Measurements from ENCODE around the gene CFAP57.

CFAP57 gene

GRCh38 chr1:43285269-43285990 lies 113.3 kb downstream of the CFAP57 start, which contains the start of gene C1orf210:
TSS of gene C1orf210 (minus strand) at chr1:43285581. CDS start at chr1:43283270, 2,311 bp downstream.
- H3K27me3 ChIP-seq (ENCODE audit: insufficient read depth, low read length) = peaks cover 2% of the 10 kb centered on the region
- no peak within 1 kb of the TSS for H2AFZ ChIP-seq (ENCODE audit: low read depth, low read length)
- no peaks in the 10 kb centered on the region for H3K36me3 ChIP-seq (ENCODE audit: insufficient read depth, low read length)
- no peaks in the 10 kb centered on the region for H3K9me3 ChIP-seq (ENCODE audit: low read length)
- H3K4me1 ChIP-seq (ENCODE audit: insufficient read depth, low read length) = no peaks in the 10 kb centered on the region
- no peak within 1 kb of the TSS for H3K4me3 ChIP-seq (ENCODE audit: low read length)

DNA sequence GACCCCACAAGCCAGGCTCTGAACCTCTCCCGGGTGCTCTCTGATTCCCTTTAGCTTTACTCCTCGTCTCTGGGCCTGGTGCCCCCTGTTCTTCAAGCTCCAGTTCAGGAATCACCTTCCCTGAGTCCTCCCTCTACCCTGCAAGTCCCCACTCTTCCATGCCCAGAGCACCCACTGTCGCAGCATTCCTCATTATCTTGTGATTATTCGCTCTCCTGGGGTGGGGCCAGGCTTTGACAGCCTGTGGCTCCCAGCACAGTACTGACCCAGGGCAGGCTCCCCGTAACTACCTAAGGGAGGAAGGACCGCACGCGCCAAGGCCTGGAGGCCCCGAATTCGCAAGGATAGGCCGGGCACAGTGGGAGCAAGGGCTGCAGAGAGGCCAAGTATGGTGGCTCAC lies 114.0 kb downstream of the CFAP57 start:
- Histone ChIP-seq H3K36me3 (ENCODE audit: insufficient read depth, low read length) (no peaks in the 10 kb centered on the region), H3K9me3 (ENCODE audit: low read length) (no peaks in the 10 kb centered on the region), H3K27me3 (ENCODE audit: insufficient read depth, low read length) (peaks cover 2% of the 10 kb centered on the region), H3K4me1 (ENCODE audit: insufficient read depth, low read length) (no peaks in the 10 kb centered on the region), H2AFZ (ENCODE audit: low read depth, low read length) (no peak overlapping the region), H3K4me3 (ENCODE audit: low read length) (no peak overlapping the region)

GRCh38 chr1:43286533-43286932 lies 114.4 kb downstream of the CFAP57 start:
- no peak overlapping the region for H2AFZ ChIP-seq (ENCODE audit: low read depth, low read length)
- H3K9me3 ChIP-seq (ENCODE audit: low read length) = no peaks in the 10 kb centered on the region
- H3K4me3 ChIP-seq (ENCODE audit: low read length) = no peak overlapping the region
- no peaks in the 10 kb centered on the region for H3K36me3 ChIP-seq (ENCODE audit: insufficient read depth, low read length)
- H3K4me1 ChIP-seq (ENCODE audit: insufficient read depth, low read length) = no peaks in the 10 kb centered on the region
- peaks cover 2% of the 10 kb centered on the region for H3K27me3 ChIP-seq (ENCODE audit: insufficient read depth, low read length)

GRCh38 chr1:43288058-43288784 lies 116.1 kb downstream of the CFAP57 start:
- H3K27me3 ChIP-seq (ENCODE audit: insufficient read depth, low read length) = peaks cover 2% of the 10 kb centered on the region
- H3K9me3 ChIP-seq (ENCODE audit: low read length) = no peaks in the 10 kb centered on the region
- H2AFZ ChIP-seq (ENCODE audit: low read depth, low read length) = no peak overlapping the region
- no peak overlapping the region for H3K4me3 ChIP-seq (ENCODE audit: low read length)
- H3K36me3 ChIP-seq (ENCODE audit: insufficient read depth, low read length) = no peaks in the 10 kb centered on the region
- H3K4me1 ChIP-seq (ENCODE audit: insufficient read depth, low read length) = no peaks in the 10 kb centered on the region

DNA sequence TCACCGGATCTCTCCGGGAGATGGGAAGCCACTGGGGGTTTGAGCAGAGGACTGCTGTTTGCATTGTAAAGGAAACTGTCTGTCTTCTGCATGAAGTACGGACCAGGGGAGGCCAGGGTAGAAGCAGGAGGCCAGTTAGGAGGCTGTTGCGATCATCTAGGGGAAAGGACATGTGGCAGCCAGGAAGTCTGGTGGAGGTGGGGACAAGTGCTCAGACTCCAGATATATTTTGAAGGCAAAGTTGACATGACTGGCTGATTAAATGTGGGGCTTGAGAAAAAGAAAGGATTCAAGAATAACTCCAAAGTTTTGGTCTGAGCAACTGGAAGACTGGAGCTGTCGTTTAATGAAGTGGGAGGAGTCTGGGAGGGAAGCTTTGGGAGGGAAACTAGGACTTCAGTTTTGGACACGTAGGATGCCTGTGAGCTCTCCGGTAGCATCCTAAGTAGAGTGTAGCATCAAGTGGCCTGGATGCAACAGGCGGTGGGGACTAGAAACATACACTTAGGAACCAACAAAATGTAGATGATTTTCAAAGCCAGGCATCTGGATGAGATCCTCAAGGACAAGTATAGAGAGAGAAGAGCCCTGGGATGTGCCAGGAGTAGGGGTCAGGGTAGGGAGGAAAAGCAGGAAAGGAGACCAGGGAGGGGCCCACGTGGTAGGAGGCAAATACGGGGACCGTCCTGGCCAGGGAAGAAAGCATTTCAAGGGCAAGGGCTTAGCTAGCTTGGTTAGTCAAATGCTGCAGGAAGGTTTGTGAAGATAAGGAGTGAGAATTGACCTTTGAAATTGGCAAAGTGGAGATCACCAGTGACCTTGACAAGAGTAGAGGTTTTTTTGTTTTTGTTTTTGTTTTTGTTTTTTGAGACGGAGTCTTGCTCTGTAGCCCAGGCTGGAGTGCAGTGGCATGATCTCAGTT lies 116.9 kb downstream of the CFAP57 start:
- Histone ChIP-seq H3K4me3 (ENCODE audit: low read length) (no peak overlapping the region), H3K27me3 (ENCODE audit: insufficient read depth, low read length) (peaks cover 1% of the 10 kb centered on the region), H3K4me1 (ENCODE audit: insufficient read depth, low read length) (no peaks in the 10 kb centered on the region), H3K9me3 (ENCODE audit: low read length) (no peaks in the 10 kb centered on the region), H3K36me3 (ENCODE audit: insufficient read depth, low read length) (no peaks in the 10 kb centered on the region), H2AFZ (ENCODE audit: low read depth, low read length) (no peak overlapping the region)

DNA sequence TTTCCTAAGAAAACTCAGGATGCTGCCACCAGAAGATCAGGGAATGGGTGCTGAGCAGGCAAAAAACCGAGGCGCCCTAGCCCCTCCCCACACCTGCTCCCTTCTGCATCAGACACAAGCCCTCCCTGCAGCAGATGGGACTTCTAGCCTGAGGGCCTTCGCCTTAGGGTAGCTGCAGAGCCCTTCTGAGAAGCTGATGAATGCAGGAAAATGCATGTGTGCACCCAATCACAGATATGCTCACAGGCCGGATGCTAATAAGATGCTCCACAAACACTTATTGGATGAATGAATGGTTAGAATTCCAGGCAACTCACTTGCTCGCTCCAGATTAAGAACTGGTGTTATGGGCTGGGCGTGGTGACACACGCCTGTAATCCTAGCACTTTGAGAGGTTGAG lies 120.1 kb downstream of the CFAP57 start:
- H2AFZ ChIP-seq (ENCODE audit: low read depth, low read length) = no peak overlapping the region
- no peaks in the 10 kb centered on the region for H3K36me3 ChIP-seq (ENCODE audit: insufficient read depth, low read length)
- H3K4me3 ChIP-seq (ENCODE audit: low read length) = no peak overlapping the region
- H3K27me3 ChIP-seq (ENCODE audit: insufficient read depth, low read length) = no peaks in the 10 kb centered on the region
- no peaks in the 10 kb centered on the region for H3K9me3 ChIP-seq (ENCODE audit: low read length)
- peaks cover 17% of the 10 kb centered on the region for H3K4me1 ChIP-seq (ENCODE audit: insufficient read depth, low read length)

- Histone ChIP-seq H3K4me1 (ENCODE audit: insufficient read depth, low read length) (peaks cover 17% of the 10 kb centered on the region), H3K36me3 (ENCODE audit: insufficient read depth, low read length) (no peaks in the 10 kb centered on the region), H3K27me3 (ENCODE audit: insufficient read depth, low read length) (no peaks in the 10 kb centered on the region), H3K9me3 (ENCODE audit: low read length) (no peaks in the 10 kb centered on the region), H3K4me3 (ENCODE audit: low read length) (no peak overlapping the region), H2AFZ (ENCODE audit: low read depth, low read length) (no peak overlapping the region)
Measured at GRCh38 chr1:43292679-43293078, 120.5 kb downstream of the CFAP57 start.

DNA sequence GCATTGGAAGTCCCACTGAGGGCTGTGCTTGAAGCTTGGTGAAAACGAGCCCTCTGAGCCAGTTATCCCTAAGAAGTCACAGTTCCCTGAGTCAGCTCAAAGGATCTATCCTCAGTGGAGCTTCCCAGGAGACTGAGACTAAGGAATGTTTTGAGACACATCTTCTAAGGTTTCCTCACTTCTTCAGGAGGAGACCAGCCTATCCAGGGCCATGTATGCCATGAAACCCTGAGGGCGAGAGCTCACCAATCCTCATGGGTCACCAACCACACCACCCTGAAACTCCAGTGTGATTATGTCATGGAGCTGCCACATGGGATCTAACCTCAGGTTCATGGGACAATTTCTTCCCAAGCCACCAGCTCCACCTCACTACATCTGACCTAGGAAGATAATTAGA lies 121.0 kb downstream of the CFAP57 start:
- H3K4me3 ChIP-seq (ENCODE audit: low read length) = no peak overlapping the region
- no peaks in the 10 kb centered on the region for H3K9me3 ChIP-seq (ENCODE audit: low read length)
- H2AFZ ChIP-seq (ENCODE audit: low read depth, low read length) = no peak overlapping the region
- no peaks in the 10 kb centered on the region for H3K36me3 ChIP-seq (ENCODE audit: insufficient read depth, low read length)
- no peaks in the 10 kb centered on the region for H3K27me3 ChIP-seq (ENCODE audit: insufficient read depth, low read length)
- H3K4me1 ChIP-seq (ENCODE audit: insufficient read depth, low read length) = peaks cover 17% of the 10 kb centered on the region

DNA sequence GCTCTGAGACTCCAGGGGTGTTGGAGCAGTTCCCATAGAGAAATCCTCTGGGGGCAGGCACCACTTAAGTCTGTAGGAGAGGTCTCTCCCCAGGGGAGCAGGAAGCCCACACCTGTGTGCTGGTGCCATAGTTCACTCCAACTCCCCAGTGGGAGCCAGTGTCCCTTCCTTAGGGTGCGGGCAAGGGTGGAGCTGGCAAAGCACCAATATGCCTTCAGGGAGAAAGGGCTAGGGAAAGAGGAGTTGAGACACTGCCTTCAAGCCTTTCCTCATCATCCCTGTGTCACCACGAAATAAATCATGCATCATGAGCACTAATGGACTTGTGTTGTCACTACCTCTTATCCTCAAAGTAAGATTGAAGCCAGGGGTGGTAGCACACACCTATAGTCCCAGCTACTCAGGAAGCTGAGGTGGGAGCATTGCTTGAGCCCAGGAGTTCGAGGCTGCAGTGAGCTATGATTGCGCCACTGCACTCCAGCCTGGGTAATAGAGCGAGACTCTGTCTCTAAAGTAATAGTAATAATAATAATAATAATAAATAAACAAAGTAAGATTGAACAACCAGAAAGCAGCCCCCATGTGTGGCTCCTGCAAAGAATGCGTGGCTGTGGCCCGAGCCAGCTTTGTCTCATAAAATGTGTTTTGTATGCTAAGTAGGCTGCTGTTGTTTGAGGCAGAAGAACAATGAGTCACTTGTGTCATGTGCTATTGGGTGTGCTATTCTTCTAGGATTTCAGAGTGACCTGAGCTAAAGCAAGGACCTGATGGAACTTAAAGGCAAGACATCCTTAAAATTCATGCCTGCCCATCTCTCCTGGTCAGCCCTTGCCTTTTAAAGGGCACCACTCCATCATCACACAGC lies 122.0 kb downstream of the CFAP57 start:
- Histone ChIP-seq H2AFZ (ENCODE audit: low read depth, low read length) (no peak overlapping the region), H3K4me1 (ENCODE audit: insufficient read depth, low read length) (peaks cover 17% of the 10 kb centered on the region), H3K9me3 (ENCODE audit: low read length) (no peaks in the 10 kb centered on the region), H3K4me3 (ENCODE audit: low read length) (no peak overlapping the region), H3K27me3 (ENCODE audit: insufficient read depth, low read length) (no peaks in the 10 kb centered on the region), H3K36me3 (ENCODE audit: insufficient read depth, low read length) (no peaks in the 10 kb centered on the region)

DNA sequence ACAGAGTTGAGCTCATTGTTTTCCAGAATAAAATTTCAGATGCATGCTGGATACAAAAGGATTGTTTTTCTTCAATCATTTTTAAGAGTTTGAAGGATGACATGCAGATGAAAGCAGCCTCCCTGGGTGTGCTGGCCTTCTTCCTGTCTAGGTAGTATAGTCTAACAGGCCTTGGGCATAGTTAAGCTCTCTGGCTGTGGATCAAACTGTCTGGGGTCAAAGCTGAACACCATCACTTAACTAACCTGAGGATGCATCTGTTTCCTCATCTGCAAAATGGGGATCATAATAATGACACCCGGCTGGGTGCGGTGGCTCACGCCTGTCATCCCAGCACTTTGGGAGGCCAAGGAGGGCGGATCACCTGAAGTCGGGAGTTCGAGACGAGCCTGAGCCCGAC lies 122.6 kb downstream of the CFAP57 start:
- no peak overlapping the region for H2AFZ ChIP-seq (ENCODE audit: low read depth, low read length)
- peaks cover 17% of the 10 kb centered on the region for H3K4me1 ChIP-seq (ENCODE audit: insufficient read depth, low read length)
- H3K27me3 ChIP-seq (ENCODE audit: insufficient read depth, low read length) = no peaks in the 10 kb centered on the region
- no peaks in the 10 kb centered on the region for H3K36me3 ChIP-seq (ENCODE audit: insufficient read depth, low read length)
- H3K4me3 ChIP-seq (ENCODE audit: low read length) = no peak overlapping the region
- H3K9me3 ChIP-seq (ENCODE audit: low read length) = no peaks in the 10 kb centered on the region

DNA sequence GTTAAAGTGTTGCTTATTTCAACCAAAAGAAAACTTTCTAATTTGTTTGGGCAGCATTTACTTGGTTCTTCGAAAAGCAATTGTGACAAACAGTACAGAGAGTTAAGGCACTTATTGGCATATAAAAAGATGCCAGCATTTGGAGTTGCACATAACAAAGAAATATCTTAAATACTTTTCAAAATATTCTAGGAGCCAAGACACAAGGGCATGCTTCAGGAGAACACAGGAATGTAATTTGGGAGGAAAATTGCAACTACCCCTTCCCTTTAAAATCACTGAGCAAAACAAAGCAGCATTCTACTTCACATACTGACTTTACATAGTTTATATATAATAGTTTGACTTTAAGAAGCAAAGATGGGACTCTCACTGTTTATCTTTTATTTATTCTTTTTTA lies 124.1 kb downstream of the CFAP57 start:
- Histone ChIP-seq H3K4me3 (ENCODE audit: low read length) (no peak overlapping the region), H3K9me3 (ENCODE audit: low read length) (no peaks in the 10 kb centered on the region), H2AFZ (ENCODE audit: low read depth, low read length) (peak overlapping the region; percentile 52), H3K4me1 (ENCODE audit: insufficient read depth, low read length) (peaks cover 17% of the 10 kb centered on the region), H3K36me3 (ENCODE audit: insufficient read depth, low read length) (no peaks in the 10 kb centered on the region), H3K27me3 (ENCODE audit: insufficient read depth, low read length) (no peaks in the 10 kb centered on the region)

DNA sequence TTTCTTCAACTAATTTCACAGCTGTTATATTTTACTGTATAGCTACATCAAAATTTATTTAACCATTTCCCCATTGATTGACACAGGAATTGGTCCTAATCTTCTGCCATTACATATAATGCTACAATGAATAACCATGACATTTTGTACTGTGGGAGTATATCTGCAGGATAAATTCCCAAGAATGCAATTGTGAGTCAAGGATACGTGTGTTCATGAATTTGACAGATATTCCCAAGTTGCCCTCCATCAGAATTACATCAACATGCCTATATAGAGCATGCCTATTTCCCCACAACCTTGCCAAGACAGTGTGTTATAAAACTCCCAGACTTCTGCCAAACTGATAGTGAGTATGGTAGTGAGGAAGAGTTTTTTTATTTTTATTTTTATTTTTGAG lies 125.9 kb downstream of the CFAP57 start:
- no peaks in the 10 kb centered on the region for H3K9me3 ChIP-seq (ENCODE audit: low read length)
- no peaks in the 10 kb centered on the region for H3K36me3 ChIP-seq (ENCODE audit: insufficient read depth, low read length)
- peaks cover 17% of the 10 kb centered on the region for H3K4me1 ChIP-seq (ENCODE audit: insufficient read depth, low read length)
- H3K4me3 ChIP-seq (ENCODE audit: low read length) = no peak overlapping the region
- no peak overlapping the region for H2AFZ ChIP-seq (ENCODE audit: low read depth, low read length)
- no peaks in the 10 kb centered on the region for H3K27me3 ChIP-seq (ENCODE audit: insufficient read depth, low read length)

Measured in neuron (in vitro differentiated cells).